Gastroesophageal sphincter (tissue), 3 donors: Measurements from ENCODE around the gene CFAP90.

Experiments
- EP300 ChIP-seq: sonication (generic); formaldehyde crosslinking; IDR thresholded peaks from one replicate; pipeline ENCODE4 v1.6.1; 2017; ENCODE audit warnings: antibody characterized with exemption, mild to moderate bottlenecking
- POLR2A ChIP-seq, 2 donors: fragments of 450-650 bp; IDR thresholded peaks; one replicate each; pipeline ENCODE4 v1.6.1; 2017; ENCODE audit warnings: antibody characterized with exemption in 2 of 2, mild to moderate bottlenecking in 2 of 2, moderate library complexity in 1 of 2
- POLR2AphosphoS5 ChIP-seq: sonication (generic); formaldehyde crosslinking; IDR thresholded peaks from one replicate; pipeline ENCODE4 v1.6.1; 2017; ENCODE audit warnings: antibody characterized with exemption
- TF ChIP-seq, protein P1 (sequence below), 4 experiments: fragments of 200-600 bp in 2 of 4; fragments of 450-650 bp in 2 of 4; sonication (generic) in 1 of 4; IDR thresholded peaks; one replicate each; pipeline ENCODE4 v1.5.1; 2017 to 2019; ENCODE audit warnings: antibody characterized with exemption in 4 of 4, mild to moderate bottlenecking in 2 of 4, moderate library complexity in 2 of 4

DNA sequence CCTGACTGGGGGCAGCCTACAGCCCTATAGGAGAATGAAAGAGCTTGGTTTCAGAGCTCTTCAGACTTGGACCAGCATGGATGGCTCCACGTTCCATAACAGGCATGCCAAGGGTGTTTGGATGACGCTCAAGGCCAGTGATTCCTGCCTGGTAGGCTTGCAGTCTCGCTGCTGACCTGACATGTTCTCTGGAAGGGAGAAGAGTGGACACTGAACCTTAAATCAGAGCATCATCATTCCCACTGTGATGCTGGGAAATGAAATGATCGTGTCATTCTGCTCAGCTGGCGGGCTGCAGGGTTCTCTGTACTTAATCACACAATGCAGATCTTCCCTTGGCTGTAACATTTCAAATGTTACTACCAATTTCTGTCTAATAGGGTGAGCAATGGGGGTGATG is 57.0 kb downstream of the CFAP90 start:
- TF ChIP-seq POLR2A (IDR thresholded peaks at IDR 0.05) (no peak), EP300 (no peak), POLR2AphosphoS5 (no peak)
- TF ChIP-seq, protein P1, sequence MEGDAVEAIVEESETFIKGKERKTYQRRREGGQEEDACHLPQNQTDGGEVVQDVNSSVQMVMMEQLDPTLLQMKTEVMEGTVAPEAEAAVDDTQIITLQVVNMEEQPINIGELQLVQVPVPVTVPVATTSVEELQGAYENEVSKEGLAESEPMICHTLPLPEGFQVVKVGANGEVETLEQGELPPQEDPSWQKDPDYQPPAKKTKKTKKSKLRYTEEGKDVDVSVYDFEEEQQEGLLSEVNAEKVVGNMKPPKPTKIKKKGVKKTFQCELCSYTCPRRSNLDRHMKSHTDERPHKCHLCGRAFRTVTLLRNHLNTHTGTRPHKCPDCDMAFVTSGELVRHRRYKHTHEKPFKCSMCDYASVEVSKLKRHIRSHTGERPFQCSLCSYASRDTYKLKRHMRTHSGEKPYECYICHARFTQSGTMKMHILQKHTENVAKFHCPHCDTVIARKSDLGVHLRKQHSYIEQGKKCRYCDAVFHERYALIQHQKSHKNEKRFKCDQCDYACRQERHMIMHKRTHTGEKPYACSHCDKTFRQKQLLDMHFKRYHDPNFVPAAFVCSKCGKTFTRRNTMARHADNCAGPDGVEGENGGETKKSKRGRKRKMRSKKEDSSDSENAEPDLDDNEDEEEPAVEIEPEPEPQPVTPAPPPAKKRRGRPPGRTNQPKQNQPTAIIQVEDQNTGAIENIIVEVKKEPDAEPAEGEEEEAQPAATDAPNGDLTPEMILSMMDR (IDR thresholded peaks at IDR 0.05): no peak
